Lower lobe of right lung (tissue), 2 donors: ENCODE data around the gene IDH1. TPM values are rescaled to one million over a fixed set of nuclear protein-coding genes. Genes with fewer than 3 reads are reported as not detected.

ENCODE experiments used
- ATAC-seq, 2 donors: fragments of 200-7000 bp; cut with Tn5 transposase; one replicate each; pipeline ENCODE4 v1.9.1; 2020 to 2022; ENCODE audit warnings: mild to moderate bottlenecking in 2 of 2, moderate library complexity in 2 of 2
- DNase-seq: peaks from one replicate; pipeline ENCODE4 v3.0.0-alpha.2; 2020
- H3K27ac ChIP-seq: fragments of 200-600 bp; one replicate; pipeline ENCODE4 v1.8.0; 2022
- H3K27me3 ChIP-seq: fragments of 200-600 bp; one replicate; pipeline ENCODE4 v1.8.0; 2022; ENCODE audit warnings: low read depth
- H3K36me3 ChIP-seq: fragments of 200-600 bp; one replicate; pipeline ENCODE4 v1.8.0; 2022; ENCODE audit warnings: mild to moderate bottlenecking
- H3K4me1 ChIP-seq: fragments of 200-600 bp; one replicate; pipeline ENCODE4 v1.8.0; 2022
- H3K4me3 ChIP-seq: fragments of 200-600 bp; one replicate; pipeline ENCODE4 v1.8.0; 2022; ENCODE audit warnings: mild to moderate bottlenecking
- H3K9me3 ChIP-seq: fragments of 200-600 bp; one replicate; pipeline ENCODE4 v1.8.0; 2022
- intact Hi-C: fragments of 100-400 bp; cut with DNase I; formaldehyde crosslinking; loops from one replicate; pipeline ENCODE4 v1.11.0; 2022
- total RNA-seq: library from RNA; stranded (reverse); fragmentation: NEBNext Ultra II Directional; extraction: Animal tissue kit (Norgen Biotek cat#: 25700); gene quantifications from one replicate; pipeline ENCODE4 v1.2.1, GENCODE V29; 2021
- TF ChIP-seq, protein P1 (sequence below): fragments of 200-600 bp; IDR thresholded peaks from one replicate; pipeline ENCODE4 v1.8.0; 2022; ENCODE audit warnings: antibody characterized with exemption, mild to moderate bottlenecking
- donor health status: DM: no; HTN: yes; CAD: no; lungs with severe emphysema.

IDH1 gene
- total RNA-seq, 1 donor from 2014 or later, result 152 TPM

DNA sequence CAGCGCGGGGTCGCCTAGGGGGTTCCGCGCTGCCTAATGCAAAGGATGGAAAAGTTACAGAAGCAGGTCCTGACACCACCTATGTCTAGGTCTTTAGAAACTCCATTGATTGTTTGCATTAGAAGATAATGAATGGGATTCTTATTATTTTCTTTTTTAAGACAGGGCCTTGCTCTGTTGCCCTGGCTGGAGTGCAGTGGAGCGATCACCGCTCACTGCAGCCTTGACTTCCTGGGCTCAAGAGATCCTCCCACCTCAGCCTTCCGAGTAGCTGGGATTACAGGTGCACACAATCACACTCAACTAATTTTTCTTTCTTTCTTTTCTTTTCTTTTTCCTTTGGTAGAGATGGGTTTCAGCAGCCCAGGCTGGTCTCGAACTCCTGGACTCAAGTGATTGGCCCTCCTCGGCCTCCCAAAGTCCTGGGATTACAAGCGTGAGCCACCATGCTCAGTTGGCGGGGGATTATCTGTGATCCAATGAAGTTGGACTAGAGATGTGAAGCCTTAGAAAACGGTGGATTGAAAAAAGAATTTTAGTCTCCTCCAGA, 761 bp upstream of the IDH1 start:
- TF ChIP-seq, protein P1, sequence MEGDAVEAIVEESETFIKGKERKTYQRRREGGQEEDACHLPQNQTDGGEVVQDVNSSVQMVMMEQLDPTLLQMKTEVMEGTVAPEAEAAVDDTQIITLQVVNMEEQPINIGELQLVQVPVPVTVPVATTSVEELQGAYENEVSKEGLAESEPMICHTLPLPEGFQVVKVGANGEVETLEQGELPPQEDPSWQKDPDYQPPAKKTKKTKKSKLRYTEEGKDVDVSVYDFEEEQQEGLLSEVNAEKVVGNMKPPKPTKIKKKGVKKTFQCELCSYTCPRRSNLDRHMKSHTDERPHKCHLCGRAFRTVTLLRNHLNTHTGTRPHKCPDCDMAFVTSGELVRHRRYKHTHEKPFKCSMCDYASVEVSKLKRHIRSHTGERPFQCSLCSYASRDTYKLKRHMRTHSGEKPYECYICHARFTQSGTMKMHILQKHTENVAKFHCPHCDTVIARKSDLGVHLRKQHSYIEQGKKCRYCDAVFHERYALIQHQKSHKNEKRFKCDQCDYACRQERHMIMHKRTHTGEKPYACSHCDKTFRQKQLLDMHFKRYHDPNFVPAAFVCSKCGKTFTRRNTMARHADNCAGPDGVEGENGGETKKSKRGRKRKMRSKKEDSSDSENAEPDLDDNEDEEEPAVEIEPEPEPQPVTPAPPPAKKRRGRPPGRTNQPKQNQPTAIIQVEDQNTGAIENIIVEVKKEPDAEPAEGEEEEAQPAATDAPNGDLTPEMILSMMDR, result peak; percentile 26
- Histone ChIP-seq H3K9me3 (no peaks in the 10 kb centered on the region), H3K36me3 (peaks cover 26% of the 10 kb centered on the region), H3K4me1 (peaks cover 40% of the 10 kb centered on the region), H3K27ac (peak overlapping the region; percentile 66), H3K27me3 (no peaks in the 10 kb centered on the region), H3K4me3 (peak overlapping the region; percentile 74)
- DNase-seq (no peak), ATAC-seq (no peak)
- intact Hi-C loops, result no loop called here

DNA sequence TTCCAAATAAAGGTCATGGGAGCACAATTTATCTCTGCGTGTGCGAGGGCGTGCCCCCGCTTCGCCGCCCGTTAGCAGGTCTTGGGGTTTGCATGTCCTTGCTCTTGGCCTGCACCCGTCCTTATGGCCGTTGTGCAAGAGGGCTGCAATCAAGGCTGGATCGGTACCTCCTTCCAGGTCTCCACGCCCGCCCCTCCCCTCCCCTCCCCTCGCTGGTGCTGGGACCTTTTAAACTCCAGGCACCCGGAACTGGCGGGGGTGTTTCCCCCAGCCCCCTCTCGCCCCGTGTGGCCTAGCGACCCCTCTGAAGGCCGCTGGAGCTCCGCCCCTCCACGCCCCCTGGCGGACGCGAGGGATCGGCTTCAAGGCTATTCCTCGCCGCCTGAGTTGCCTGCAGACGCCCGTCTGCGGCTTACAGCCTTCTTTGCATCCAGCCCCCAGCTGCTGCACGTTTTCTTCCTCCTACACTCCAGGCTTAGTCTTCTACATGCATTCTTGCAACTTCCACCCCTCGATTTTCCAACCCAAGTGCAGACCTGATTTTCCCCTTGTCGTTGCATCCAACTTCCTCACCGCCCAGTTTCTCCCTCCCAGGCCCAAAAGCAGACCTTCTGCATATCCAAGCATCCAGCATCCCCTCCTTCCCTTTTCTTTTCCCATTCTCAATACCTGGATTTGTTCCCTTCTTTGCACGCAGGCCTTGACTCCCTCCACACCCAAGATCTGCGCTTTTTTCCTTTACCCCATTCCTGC, 577 bp downstream of the IDH1 start:
- H3K4me1 ChIP-seq, result peaks cover 53% of the 10 kb centered on the region
- peak; percentile 88 to 89 for ATAC-seq
- peaks cover 38% of the 10 kb centered on the region for H3K36me3 ChIP-seq
- DNase-seq, result peak; percentile 89
- no peaks in the 10 kb centered on the region for H3K27me3 ChIP-seq
- TF ChIP-seq, protein P1, result peak; percentile 77
- intact Hi-C loops, result no loop called here
- H3K9me3 ChIP-seq, result no peaks in the 10 kb centered on the region
- peak overlapping the region; percentile 74 for H3K4me3 ChIP-seq
- H3K27ac ChIP-seq, result peak overlapping the region; percentile 66

- DNase-seq (no peak), ATAC-seq (no peak)
- Histone ChIP-seq H3K36me3 (peaks cover 44% of the 10 kb centered on the region), H3K4me3 (peak overlapping the region; percentile 74), H3K27ac (peak overlapping the region; percentile 66), H3K9me3 (no peaks in the 10 kb centered on the region), H3K4me1 (peaks cover 54% of the 10 kb centered on the region), H3K27me3 (no peaks in the 10 kb centered on the region)
- TF ChIP-seq, protein P1, result no peak
- intact Hi-C loops, result no loop called here
Measured at GRCh38 chr2:208253600-208254117, 1.2 kb downstream of the IDH1 start.

DNA sequence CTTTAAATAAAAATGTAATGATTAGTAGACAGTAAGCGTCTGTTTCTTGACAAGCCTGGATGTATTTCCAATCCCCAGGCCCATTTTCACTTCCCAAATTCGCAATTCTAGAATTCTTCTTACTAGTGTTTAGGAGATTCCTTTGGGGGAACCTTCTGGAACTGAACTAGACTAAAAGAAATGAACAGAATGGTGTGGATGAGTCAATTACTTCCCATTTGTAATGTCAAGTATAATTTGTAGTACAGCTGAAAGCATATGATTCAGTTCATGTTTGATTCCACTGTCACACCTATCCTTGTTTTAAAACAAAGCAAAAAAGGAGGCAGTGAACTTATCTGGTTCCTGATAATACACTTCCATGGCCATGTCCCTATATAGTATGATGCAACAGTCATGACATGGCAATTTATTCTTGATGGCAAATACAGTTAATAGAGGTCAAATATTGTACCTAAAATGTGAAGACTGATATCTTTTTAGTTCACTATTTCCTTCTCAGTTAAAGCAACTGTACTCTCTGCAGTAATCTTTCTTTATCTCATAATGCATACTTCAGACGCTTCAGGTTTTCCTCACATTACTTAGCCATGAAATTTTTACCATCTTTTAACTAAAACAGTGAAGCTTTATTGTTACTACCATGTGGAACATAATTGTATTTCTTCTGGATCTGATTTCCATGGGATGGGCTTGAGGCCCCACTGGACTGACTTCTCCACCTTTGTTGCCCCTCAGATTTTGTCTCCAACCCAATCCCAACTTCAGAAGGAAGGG, 2.0 kb downstream of the IDH1 start:
- H3K4me3 ChIP-seq, result peak overlapping the region; percentile 74
- no peaks in the 10 kb centered on the region for H3K9me3 ChIP-seq
- TF ChIP-seq, protein P1, result no peak
- ATAC-seq (no peak), DNase-seq (no peak)
- peaks cover 52% of the 10 kb centered on the region for H3K36me3 ChIP-seq
- intact Hi-C loops, result no loop called here
- no peaks in the 10 kb centered on the region for H3K27me3 ChIP-seq
- H3K4me1 ChIP-seq, result peaks cover 54% of the 10 kb centered on the region
- H3K27ac ChIP-seq, result peak overlapping the region; percentile 66

DNA sequence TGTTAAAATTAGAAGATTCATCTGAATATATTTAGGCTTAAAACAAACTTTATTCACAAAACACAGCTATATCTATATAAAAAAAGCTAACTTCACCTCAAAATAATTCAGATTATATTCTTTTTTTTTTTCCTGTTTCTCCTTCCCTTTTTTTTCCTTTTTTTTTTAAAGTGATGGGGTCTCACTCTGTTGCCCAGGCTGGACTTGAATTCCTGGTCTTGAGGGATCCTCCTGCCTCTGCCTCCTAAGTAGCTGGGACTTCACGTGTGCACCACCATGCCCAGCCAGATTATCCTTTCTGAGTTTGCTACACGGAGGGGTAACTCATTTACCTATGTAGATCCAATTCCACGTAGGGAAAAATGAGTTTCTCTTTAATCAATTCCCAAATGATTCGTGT, 3.8 kb downstream of the IDH1 start:
- no peak overlapping the region for H3K4me3 ChIP-seq
- H3K36me3 ChIP-seq, result peaks cover 70% of the 10 kb centered on the region
- DNase-seq (no peak), ATAC-seq (no peak)
- intact Hi-C loops, result no loop called here
- H3K9me3 ChIP-seq, result no peaks in the 10 kb centered on the region
- H3K4me1 ChIP-seq, result peaks cover 54% of the 10 kb centered on the region
- TF ChIP-seq, protein P1, result no peak
- H3K27ac ChIP-seq, result no peak overlapping the region
- no peaks in the 10 kb centered on the region for H3K27me3 ChIP-seq
